ENCODE measurements around the gene PACS1. TPM values are rescaled to one million over a fixed set of nuclear protein-coding genes. Genes with fewer than 3 reads are reported as not detected.

The PACS1 gene
- total RNA-seq, 1 donor from 2014 or later, result 50.8 TPM

- no peak for TF ChIP-seq CTCF (IDR thresholded peaks at IDR 0.05)
- Histone ChIP-seq H3K27me3 (ENCODE audit: low read depth) (no peaks in the 10 kb centered on the region), H3K9me3 (no peaks in the 10 kb centered on the region), H3K36me3 (no peaks in the 10 kb centered on the region), H3K4me1 (peaks cover 74% of the 10 kb centered on the region), H3K27ac (no peak overlapping the region), H3K4me3 (no peak overlapping the region)
- DNase-seq (no peak), ATAC-seq (no peak)
- intact Hi-C loops (cut with DNase I), result no loop called here
Observed at GRCh38 chr11:66116576-66117361, 46.7 kb downstream of the PACS1 start.

DNA sequence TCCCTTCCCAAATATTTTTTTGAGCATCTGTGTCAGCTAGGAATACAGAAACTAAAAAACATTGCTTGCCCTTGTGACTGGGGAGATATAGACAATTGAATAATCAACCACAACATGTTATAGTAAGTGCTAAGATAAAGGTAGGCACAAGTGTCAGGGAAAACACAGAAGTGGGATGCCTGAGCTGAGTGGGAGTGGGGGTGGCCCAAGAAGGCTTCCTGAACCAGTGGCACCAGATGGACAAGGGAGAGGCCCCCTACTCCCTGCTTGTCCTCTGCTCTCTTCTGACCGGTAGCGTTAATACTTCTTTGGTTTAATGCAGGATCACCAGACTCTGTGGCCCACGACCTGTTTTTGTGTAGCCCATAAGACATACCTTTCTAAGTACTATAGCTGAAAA lies 48.8 kb downstream of the PACS1 start:
- peak in 1 of 2 donors; percentile 20 for ATAC-seq
- Histone ChIP-seq H3K27me3 (ENCODE audit: low read depth) (no peaks in the 10 kb centered on the region), H3K27ac (peak overlapping the region; percentile 36), H3K4me1 (peaks cover 54% of the 10 kb centered on the region), H3K36me3 (no peaks in the 10 kb centered on the region), H3K9me3 (no peaks in the 10 kb centered on the region), H3K4me3 (no peak overlapping the region)
- DNase-seq, result no peak
- TF ChIP-seq CTCF (IDR thresholded peaks at IDR 0.05), result no peak
- intact Hi-C loops (cut with DNase I), result no loop called here

GRCh38 chr11:66119348-66120133 lies 49.5 kb downstream of the PACS1 start:
- peaks cover 48% of the 10 kb centered on the region for H3K4me1 ChIP-seq
- H3K27ac ChIP-seq, result peak overlapping the region; percentile 36
- no peak overlapping the region for H3K4me3 ChIP-seq
- ATAC-seq, result peak in 1 of 2 donors; percentile 49
- no peak for TF ChIP-seq CTCF (IDR thresholded peaks at IDR 0.05)
- DNase-seq, result no peak
- intact Hi-C loops (cut with DNase I), result no loop called here
- no peaks in the 10 kb centered on the region for H3K36me3 ChIP-seq
- no peaks in the 10 kb centered on the region for H3K9me3 ChIP-seq
- no peaks in the 10 kb centered on the region for H3K27me3 ChIP-seq (ENCODE audit: low read depth)

- intact Hi-C loops (cut with DNase I), result no loop called here
- Histone ChIP-seq H3K4me1 (peaks cover 41% of the 10 kb centered on the region), H3K36me3 (no peaks in the 10 kb centered on the region), H3K27me3 (ENCODE audit: low read depth) (no peaks in the 10 kb centered on the region), H3K9me3 (no peaks in the 10 kb centered on the region), H3K4me3 (no peak overlapping the region), H3K27ac (no peak overlapping the region)
- DNase-seq (no peak), ATAC-seq (no peak)
- no peak for TF ChIP-seq CTCF (IDR thresholded peaks at IDR 0.05)
Observed at GRCh38 chr11:66121466-66121865, 51.4 kb downstream of the PACS1 start.

GRCh38 chr11:66123902-66124301 lies 53.8 kb downstream of the PACS1 start:
- Histone ChIP-seq H3K27ac (no peak overlapping the region), H3K4me1 (peaks cover 41% of the 10 kb centered on the region), H3K27me3 (ENCODE audit: low read depth) (no peaks in the 10 kb centered on the region), H3K4me3 (no peak overlapping the region), H3K9me3 (no peaks in the 10 kb centered on the region), H3K36me3 (no peaks in the 10 kb centered on the region)
- TF ChIP-seq CTCF (IDR thresholded peaks at IDR 0.05), result no peak
- intact Hi-C loops (cut with DNase I), result no loop called here
- DNase-seq (no peak), ATAC-seq (no peak)
